ENCODE results near the gene SERPINB10.

The SERPINB10 gene

DNA sequence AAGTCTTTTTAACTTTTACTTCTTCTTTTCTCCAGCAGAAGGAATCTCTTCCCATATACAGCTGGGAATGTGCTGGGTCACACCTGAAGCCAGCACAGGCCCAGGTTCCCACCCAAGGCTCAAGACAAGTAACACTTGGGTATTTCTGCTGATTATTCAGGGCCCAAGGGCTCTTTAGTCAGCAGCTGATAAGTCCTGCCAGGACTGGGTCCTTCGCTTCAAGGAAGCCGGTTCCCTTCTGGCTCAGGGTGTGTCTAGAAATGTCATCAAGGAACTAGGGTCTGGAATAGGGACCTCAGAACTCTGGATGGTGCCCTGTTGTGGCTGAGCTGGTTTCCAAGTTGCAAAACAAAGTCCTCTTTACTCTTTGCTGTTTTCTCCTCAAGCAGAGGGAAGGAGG, 47.2 kb upstream of the SERPINB10 start:
- TF ChIP-seq, protein P1, sequence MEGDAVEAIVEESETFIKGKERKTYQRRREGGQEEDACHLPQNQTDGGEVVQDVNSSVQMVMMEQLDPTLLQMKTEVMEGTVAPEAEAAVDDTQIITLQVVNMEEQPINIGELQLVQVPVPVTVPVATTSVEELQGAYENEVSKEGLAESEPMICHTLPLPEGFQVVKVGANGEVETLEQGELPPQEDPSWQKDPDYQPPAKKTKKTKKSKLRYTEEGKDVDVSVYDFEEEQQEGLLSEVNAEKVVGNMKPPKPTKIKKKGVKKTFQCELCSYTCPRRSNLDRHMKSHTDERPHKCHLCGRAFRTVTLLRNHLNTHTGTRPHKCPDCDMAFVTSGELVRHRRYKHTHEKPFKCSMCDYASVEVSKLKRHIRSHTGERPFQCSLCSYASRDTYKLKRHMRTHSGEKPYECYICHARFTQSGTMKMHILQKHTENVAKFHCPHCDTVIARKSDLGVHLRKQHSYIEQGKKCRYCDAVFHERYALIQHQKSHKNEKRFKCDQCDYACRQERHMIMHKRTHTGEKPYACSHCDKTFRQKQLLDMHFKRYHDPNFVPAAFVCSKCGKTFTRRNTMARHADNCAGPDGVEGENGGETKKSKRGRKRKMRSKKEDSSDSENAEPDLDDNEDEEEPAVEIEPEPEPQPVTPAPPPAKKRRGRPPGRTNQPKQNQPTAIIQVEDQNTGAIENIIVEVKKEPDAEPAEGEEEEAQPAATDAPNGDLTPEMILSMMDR (IDR thresholded peaks at IDR 0.05; ENCODE audit: low read length): no peak
- TF ChIP-seq EZH2 (IDR thresholded peaks at IDR 0.05; ENCODE audit: borderline replicate concordance, low read length): no peak
- Histone ChIP-seq H3K27me3 (ENCODE audit: insufficient read depth, low read length) (no peaks in the 10 kb centered on the region), H2AFZ (ENCODE audit: low read length) (no peak overlapping the region), H3K36me3 (ENCODE audit: insufficient read depth, low read length) (no peaks in the 10 kb centered on the region), H3K4me1 (ENCODE audit: insufficient read depth, low read length, severe bottlenecking) (no peaks in the 10 kb centered on the region), H3K9me2 (ENCODE audit: low read depth, low read length) (no peaks in the 10 kb centered on the region), H3K27ac (ENCODE audit: low read depth, low read length, poor library complexity, severe bottlenecking) (no peak overlapping the region), H3K79me2 (ENCODE audit: insufficient read depth, low read length) (no peaks in the 10 kb centered on the region), H3K9me3 (ENCODE audit: low read length) (no peaks in the 10 kb centered on the region), H3K9ac (ENCODE audit: low read length) (no peak overlapping the region), H3F3A (ENCODE audit: insufficient read depth, low read length) (no peaks in the 10 kb centered on the region), H4K20me1 (ENCODE audit: insufficient read depth, low read length) (no peaks in the 10 kb centered on the region), H3K4me2 (ENCODE audit: low read length) (no peak overlapping the region), H3K4me3 (ENCODE audit: low read depth, low read length, poor library complexity, severe bottlenecking) (no peak overlapping the region)

DNA sequence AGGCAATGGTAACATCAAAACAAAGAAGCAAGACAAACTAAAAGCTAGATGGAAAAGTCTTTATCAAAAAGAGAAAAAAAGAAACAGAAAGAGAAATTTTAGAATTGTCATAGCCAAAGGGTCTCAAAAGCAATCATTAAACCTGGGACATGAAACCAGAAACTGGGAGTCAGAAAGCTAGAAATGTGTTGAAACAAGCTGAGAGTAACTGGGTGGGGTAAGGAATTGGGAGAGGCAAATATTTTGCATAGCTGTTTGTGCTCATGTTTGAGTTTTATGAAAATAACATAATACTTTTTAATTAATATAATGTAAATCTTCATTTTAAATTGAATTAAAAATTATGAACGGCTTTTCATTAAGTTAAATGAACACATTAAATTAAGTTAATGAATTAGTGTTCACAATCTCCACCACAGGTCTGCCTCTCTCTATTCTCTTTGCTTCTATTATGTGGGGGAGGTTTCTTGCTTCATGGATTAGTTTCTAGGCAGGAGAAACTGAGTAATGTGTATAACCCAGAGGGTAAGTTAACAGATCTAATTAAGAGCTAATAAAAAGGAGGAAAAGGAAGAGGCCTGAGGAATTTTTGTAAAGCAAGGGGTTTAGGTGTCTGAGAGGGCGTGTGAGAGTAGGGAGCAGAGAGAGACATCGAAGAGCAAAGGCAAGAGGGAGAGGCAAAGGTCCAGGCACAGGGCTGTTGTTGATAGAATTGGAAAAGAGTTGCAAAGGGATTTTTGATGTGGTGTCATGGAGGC, 40.2 kb upstream of the SERPINB10 start:
- Histone ChIP-seq H3K79me2 (ENCODE audit: insufficient read depth, low read length) (no peaks in the 10 kb centered on the region), H2AFZ (ENCODE audit: low read length) (no peak overlapping the region), H3K27ac (ENCODE audit: low read depth, low read length, poor library complexity, severe bottlenecking) (no peak overlapping the region), H3F3A (ENCODE audit: insufficient read depth, low read length) (no peaks in the 10 kb centered on the region), H3K36me3 (ENCODE audit: insufficient read depth, low read length) (no peaks in the 10 kb centered on the region), H3K4me1 (ENCODE audit: insufficient read depth, low read length, severe bottlenecking) (no peaks in the 10 kb centered on the region), H3K4me3 (ENCODE audit: low read depth, low read length, poor library complexity, severe bottlenecking) (no peak overlapping the region), H3K4me2 (ENCODE audit: low read length) (no peak overlapping the region), H3K9me3 (ENCODE audit: low read length) (no peaks in the 10 kb centered on the region), H3K9me2 (ENCODE audit: low read depth, low read length) (no peaks in the 10 kb centered on the region), H4K20me1 (ENCODE audit: insufficient read depth, low read length) (no peaks in the 10 kb centered on the region), H3K9ac (ENCODE audit: low read length) (no peak overlapping the region), H3K27me3 (ENCODE audit: insufficient read depth, low read length) (no peaks in the 10 kb centered on the region)
- TF ChIP-seq, protein P1 (IDR thresholded peaks at IDR 0.05; ENCODE audit: low read length): no peak
- TF ChIP-seq EZH2 (IDR thresholded peaks at IDR 0.05; ENCODE audit: borderline replicate concordance, low read length): no peak

DNA sequence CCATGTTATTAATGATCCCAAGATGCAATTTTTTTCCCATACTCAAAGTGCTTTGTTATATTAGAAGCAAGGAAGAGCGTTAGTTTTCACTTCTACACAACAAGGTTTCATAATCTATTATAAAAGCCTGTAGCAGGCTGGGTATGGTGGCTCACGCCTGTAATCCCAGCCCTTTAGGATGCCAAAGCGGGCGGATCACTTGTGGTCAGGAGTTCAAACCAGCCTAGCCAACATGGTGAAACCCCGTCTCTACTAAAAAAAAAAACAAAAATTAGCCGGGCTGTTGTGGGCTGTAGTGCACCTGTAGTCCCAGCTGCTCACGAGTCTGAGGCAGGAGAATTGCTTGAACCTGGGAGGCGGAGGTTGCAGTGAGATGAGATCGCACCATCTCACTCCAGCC, 39.2 kb upstream of the SERPINB10 start:
- H3K9me3 ChIP-seq (ENCODE audit: low read length): no peaks in the 10 kb centered on the region
- H3K4me3 ChIP-seq (ENCODE audit: low read depth, low read length, poor library complexity, severe bottlenecking): no peak overlapping the region
- no peak for TF ChIP-seq EZH2 (IDR thresholded peaks at IDR 0.05; ENCODE audit: borderline replicate concordance, low read length)
- TF ChIP-seq, protein P1 (IDR thresholded peaks at IDR 0.05; ENCODE audit: low read length): no peak
- no peaks in the 10 kb centered on the region for H3K36me3 ChIP-seq (ENCODE audit: insufficient read depth, low read length)
- H3K4me2 ChIP-seq (ENCODE audit: low read length): no peak overlapping the region
- H3K79me2 ChIP-seq (ENCODE audit: insufficient read depth, low read length): no peaks in the 10 kb centered on the region
- H3K9ac ChIP-seq (ENCODE audit: low read length): no peak overlapping the region
- no peaks in the 10 kb centered on the region for H3K9me2 ChIP-seq (ENCODE audit: low read depth, low read length)
- H3K4me1 ChIP-seq (ENCODE audit: insufficient read depth, low read length, severe bottlenecking): no peaks in the 10 kb centered on the region
- H3F3A ChIP-seq (ENCODE audit: insufficient read depth, low read length): no peaks in the 10 kb centered on the region
- H3K27me3 ChIP-seq (ENCODE audit: insufficient read depth, low read length): no peaks in the 10 kb centered on the region
- no peak overlapping the region for H2AFZ ChIP-seq (ENCODE audit: low read length)
- no peaks in the 10 kb centered on the region for H4K20me1 ChIP-seq (ENCODE audit: insufficient read depth, low read length)
- H3K27ac ChIP-seq (ENCODE audit: low read depth, low read length, poor library complexity, severe bottlenecking): no peak overlapping the region

Measured in OCI-LY1 (cell line).